Stimulated activated naive CD8-positive, alpha-beta T cell treated with anti-CD3 and anti-CD28 coated beads, Interleukin-15, Interleukin-2, amounts not matched to agents 100 ng/mL and 50 ng/mL, for 24 hours (primary cell): ENCODE measurements around the gene HHIPL1.

Experiments
- H3K27ac Mint-ChIP-seq: one replicate; pipeline ENCODE4 v1.8.0; 2021; ENCODE audit warnings: mild to moderate bottlenecking, mixed read lengths
- H3K27me3 Mint-ChIP-seq: one replicate; pipeline ENCODE4 v1.8.0; 2021; ENCODE audit warnings: mixed read lengths
- H3K36me3 Mint-ChIP-seq: one replicate; pipeline ENCODE4 v1.8.0; 2021; ENCODE audit warnings: low read depth, mixed read lengths
- H3K4me1 Mint-ChIP-seq: one replicate; pipeline ENCODE4 v1.8.0; 2021; ENCODE audit warnings: low read depth, mixed read lengths
- H3K4me3 Mint-ChIP-seq: one replicate; pipeline ENCODE4 v1.8.0; 2021; ENCODE audit warnings: mild to moderate bottlenecking, mixed read lengths
- H3K9me3 Mint-ChIP-seq: one replicate; pipeline ENCODE4 v1.8.0; 2021; ENCODE audit warnings: mixed read lengths

Gene HHIPL1

GRCh38 chr14:99644723-99645544, at the start of gene HHIPL1:
TSS of gene HHIPL1 (plus strand) at chr14:99645129. CDS start at chr14:99645208, 79 bp downstream.
- Mint-ChIP-seq H3K4me3 (peak within 1 kb of the TSS; percentile 1), H3K4me1 (no peaks in the 10 kb centered on the region), H3K27ac (no peak within 1 kb of the TSS), H3K9me3 (no peaks in the 10 kb centered on the region), H3K36me3 (no peaks in the 10 kb centered on the region), H3K27me3 (peaks cover 38% of the 10 kb centered on the region)

- Mint-ChIP-seq H3K36me3 (no peaks in the 10 kb centered on the region), H3K27ac (no peak overlapping the region), H3K27me3 (no peaks in the 10 kb centered on the region), H3K4me1 (peaks cover 11% of the 10 kb centered on the region), H3K4me3 (peak overlapping the region; percentile 9), H3K9me3 (no peaks in the 10 kb centered on the region)
Observed at GRCh38 chr14:99595524-99595923, 49.4 kb upstream of the HHIPL1 start.

DNA sequence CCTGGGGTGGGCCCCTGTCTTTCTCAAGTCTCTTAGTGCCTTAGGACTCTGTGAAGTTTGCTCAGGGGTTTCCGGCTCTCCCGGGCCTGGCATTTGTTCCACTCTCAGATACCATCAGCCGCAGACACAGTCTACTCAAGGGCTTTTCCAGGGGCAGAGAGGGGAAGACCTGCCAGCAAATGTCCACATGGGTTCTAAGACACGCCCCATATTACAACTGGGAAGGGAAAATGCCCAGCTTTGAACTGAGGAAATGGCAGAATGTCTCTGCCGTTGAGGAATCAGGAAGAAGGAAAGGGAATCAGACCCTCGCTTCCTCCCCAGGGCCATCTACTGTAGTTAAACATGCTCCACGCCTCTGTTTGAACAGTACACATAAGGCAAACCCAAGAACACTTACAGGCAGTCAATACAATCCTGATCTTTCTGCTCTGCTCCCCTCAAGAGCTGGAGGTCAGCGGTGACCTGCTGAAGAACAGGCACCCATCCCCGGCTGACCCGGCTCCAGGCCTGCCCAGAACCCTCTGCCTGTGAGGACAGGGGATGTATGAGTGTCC, 48.8 kb upstream of the HHIPL1 start:
- Mint-ChIP-seq H3K36me3 (no peaks in the 10 kb centered on the region), H3K27me3 (no peaks in the 10 kb centered on the region), H3K9me3 (no peaks in the 10 kb centered on the region), H3K4me1 (peaks cover 11% of the 10 kb centered on the region), H3K27ac (no peak overlapping the region), H3K4me3 (no peak overlapping the region)

DNA sequence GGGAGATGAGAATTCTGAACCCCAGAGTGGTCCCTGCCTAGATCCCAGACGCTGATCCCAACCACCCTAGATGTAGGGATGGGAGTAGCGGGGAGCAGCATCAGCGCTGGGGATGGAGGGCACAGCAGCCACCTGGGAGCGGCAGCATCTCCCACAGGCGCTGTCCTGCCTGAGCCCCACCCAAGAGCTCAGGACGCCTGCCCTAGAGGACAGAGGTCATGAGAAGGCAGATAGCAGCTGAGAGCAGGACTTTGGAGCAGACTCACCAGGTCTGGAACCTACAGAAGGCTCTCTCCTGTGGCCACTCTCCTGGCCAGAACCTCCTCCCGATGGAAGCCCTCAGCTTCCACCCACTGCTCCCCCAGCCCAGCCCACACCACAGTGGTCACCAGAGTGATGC, 48.2 kb upstream of the HHIPL1 start:
- Mint-ChIP-seq H3K27ac (no peak overlapping the region), H3K36me3 (no peaks in the 10 kb centered on the region), H3K27me3 (no peaks in the 10 kb centered on the region), H3K4me3 (no peak overlapping the region), H3K9me3 (no peaks in the 10 kb centered on the region), H3K4me1 (peaks cover 16% of the 10 kb centered on the region)

GRCh38 chr14:99597911-99598600, 46.9 kb upstream of the HHIPL1 start:
- no peaks in the 10 kb centered on the region for H3K9me3 Mint-ChIP-seq
- H3K36me3 Mint-ChIP-seq = no peaks in the 10 kb centered on the region
- H3K4me3 Mint-ChIP-seq = no peak overlapping the region
- peaks cover 5% of the 10 kb centered on the region for H3K27me3 Mint-ChIP-seq
- no peak overlapping the region for H3K27ac Mint-ChIP-seq
- peaks cover 26% of the 10 kb centered on the region for H3K4me1 Mint-ChIP-seq

- H3K4me3 Mint-ChIP-seq = no peak overlapping the region
- H3K27ac Mint-ChIP-seq = no peak overlapping the region
- peaks cover 26% of the 10 kb centered on the region for H3K4me1 Mint-ChIP-seq
- no peaks in the 10 kb centered on the region for H3K9me3 Mint-ChIP-seq
- peaks cover 5% of the 10 kb centered on the region for H3K27me3 Mint-ChIP-seq
- H3K36me3 Mint-ChIP-seq = no peaks in the 10 kb centered on the region
Observed at GRCh38 chr14:99598774-99599173, 46.2 kb upstream of the HHIPL1 start.

GRCh38 chr14:99599393-99599792, 45.5 kb upstream of the HHIPL1 start:
- Mint-ChIP-seq H3K27me3 (peaks cover 5% of the 10 kb centered on the region), H3K9me3 (no peaks in the 10 kb centered on the region), H3K4me1 (peaks cover 26% of the 10 kb centered on the region), H3K36me3 (no peaks in the 10 kb centered on the region), H3K4me3 (no peak overlapping the region), H3K27ac (no peak overlapping the region)

- H3K27ac Mint-ChIP-seq = no peak overlapping the region
- H3K4me3 Mint-ChIP-seq = no peak overlapping the region
- H3K27me3 Mint-ChIP-seq = peaks cover 5% of the 10 kb centered on the region
Observed at GRCh38 chr14:99600232-99600888, 44.6 kb upstream of the HHIPL1 start.

GRCh38 chr14:99601361-99601831, 43.5 kb upstream of the HHIPL1 start:
- H3K4me1 Mint-ChIP-seq = peaks cover 22% of the 10 kb centered on the region
- H3K4me3 Mint-ChIP-seq = no peak overlapping the region
- H3K27me3 Mint-ChIP-seq = peaks cover 5% of the 10 kb centered on the region
- H3K36me3 Mint-ChIP-seq = no peaks in the 10 kb centered on the region
- H3K9me3 Mint-ChIP-seq = no peaks in the 10 kb centered on the region
- H3K27ac Mint-ChIP-seq = no peak overlapping the region

More at GRCh38 chr14:99600232-99600888, 44.6 kb upstream of the HHIPL1 start:
- Mint-ChIP-seq H3K4me1 (peaks cover 19% of the 10 kb centered on the region), H3K36me3 (no peaks in the 10 kb centered on the region), H3K9me3 (no peaks in the 10 kb centered on the region)

- Mint-ChIP-seq H3K27ac (no peak overlapping the region), H3K4me3 (peak overlapping the region; percentile 50), H3K36me3 (no peaks in the 10 kb centered on the region), H3K4me1 (peaks cover 22% of the 10 kb centered on the region), H3K9me3 (no peaks in the 10 kb centered on the region), H3K27me3 (peaks cover 5% of the 10 kb centered on the region)
Observed at GRCh38 chr14:99602054-99602787, 42.7 kb upstream of the HHIPL1 start.

- H3K27me3 Mint-ChIP-seq = peaks cover 5% of the 10 kb centered on the region
- H3K4me3 Mint-ChIP-seq = peak overlapping the region; percentile 50
- peaks cover 22% of the 10 kb centered on the region for H3K4me1 Mint-ChIP-seq
- no peaks in the 10 kb centered on the region for H3K36me3 Mint-ChIP-seq
- no peak overlapping the region for H3K27ac Mint-ChIP-seq
- no peaks in the 10 kb centered on the region for H3K9me3 Mint-ChIP-seq
Observed at GRCh38 chr14:99602788-99603415, 42.0 kb upstream of the HHIPL1 start.

- Mint-ChIP-seq H3K27ac (peak within 1 kb of the TSS; percentile 16), H3K4me1 (peaks cover 22% of the 10 kb centered on the region), H3K4me3 (peak within 1 kb of the TSS; percentile 81), H3K9me3 (no peaks in the 10 kb centered on the region), H3K27me3 (peaks cover 5% of the 10 kb centered on the region), H3K36me3 (no peaks in the 10 kb centered on the region)
Observed at GRCh38 chr14:99603471-99604277, 41.3 kb upstream of the HHIPL1 start, which contains the start of gene CCDC85C. TSS of gene CCDC85C (minus strand) at chr14:99604207. CDS start at chr14:99603959, 248 bp downstream.

DNA sequence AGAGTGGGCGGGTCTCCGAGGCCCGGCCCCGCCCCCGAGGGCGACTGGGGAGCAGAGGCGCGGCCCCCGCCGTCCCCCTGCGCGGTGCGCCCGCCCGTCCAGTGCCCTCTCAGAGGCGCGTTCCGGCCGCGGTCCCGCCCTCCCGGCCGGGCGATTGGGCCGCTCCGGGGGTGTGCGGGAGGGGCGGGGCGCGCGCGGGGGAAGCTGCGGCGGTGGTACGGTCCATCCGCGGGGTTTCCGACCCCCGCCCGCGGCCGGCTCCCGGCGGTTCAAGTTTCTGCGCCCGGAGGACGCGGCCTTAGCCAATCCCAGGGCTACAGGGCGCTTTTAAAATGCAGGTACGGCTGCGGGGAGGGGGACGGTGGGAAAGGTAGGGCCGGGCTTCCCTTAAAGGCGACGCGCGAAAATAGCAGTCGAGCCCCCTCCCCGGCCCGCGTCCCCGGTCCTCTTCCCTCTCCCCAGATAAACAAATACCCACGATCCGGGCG, 40.6 kb upstream of the HHIPL1 start:
- Mint-ChIP-seq H3K27me3 (peaks cover 5% of the 10 kb centered on the region), H3K4me1 (peaks cover 22% of the 10 kb centered on the region), H3K27ac (peak overlapping the region; percentile 16), H3K4me3 (peak overlapping the region; percentile 81), H3K36me3 (no peaks in the 10 kb centered on the region), H3K9me3 (no peaks in the 10 kb centered on the region)
